ENCODE data around the gene NELFE.
"Not testable (repeated sequence)": the region's sequence is repeated elsewhere in the genome, so short reads cannot be mapped to it uniquely, and the experiment has no call there.

- TF ChIP-seq GATA2, GATA3 (IDR thresholded peaks at IDR 0.05; ENCODE audit: low read depth, low read length): not testable (repeated sequence)
Measured at GRCh38 chr6:31981744-31982143, 23.0 kb upstream of the NELFE start, which contains the start of gene C4A.

All from SH-SY5Y (cell line).